Fibroblast of the conjunctiva (primary cell): Measurements from ENCODE around the gene TTYH3.
A peak's percentile ranks its signal among the peaks of the same experiment; 100 is the strongest.

Source experiments
- DNase-seq: peaks from one replicate; pipeline ENCODE4 v3.0.0-alpha.2; 2010; ENCODE audit warnings: low read depth

TTYH3 gene

DNA sequence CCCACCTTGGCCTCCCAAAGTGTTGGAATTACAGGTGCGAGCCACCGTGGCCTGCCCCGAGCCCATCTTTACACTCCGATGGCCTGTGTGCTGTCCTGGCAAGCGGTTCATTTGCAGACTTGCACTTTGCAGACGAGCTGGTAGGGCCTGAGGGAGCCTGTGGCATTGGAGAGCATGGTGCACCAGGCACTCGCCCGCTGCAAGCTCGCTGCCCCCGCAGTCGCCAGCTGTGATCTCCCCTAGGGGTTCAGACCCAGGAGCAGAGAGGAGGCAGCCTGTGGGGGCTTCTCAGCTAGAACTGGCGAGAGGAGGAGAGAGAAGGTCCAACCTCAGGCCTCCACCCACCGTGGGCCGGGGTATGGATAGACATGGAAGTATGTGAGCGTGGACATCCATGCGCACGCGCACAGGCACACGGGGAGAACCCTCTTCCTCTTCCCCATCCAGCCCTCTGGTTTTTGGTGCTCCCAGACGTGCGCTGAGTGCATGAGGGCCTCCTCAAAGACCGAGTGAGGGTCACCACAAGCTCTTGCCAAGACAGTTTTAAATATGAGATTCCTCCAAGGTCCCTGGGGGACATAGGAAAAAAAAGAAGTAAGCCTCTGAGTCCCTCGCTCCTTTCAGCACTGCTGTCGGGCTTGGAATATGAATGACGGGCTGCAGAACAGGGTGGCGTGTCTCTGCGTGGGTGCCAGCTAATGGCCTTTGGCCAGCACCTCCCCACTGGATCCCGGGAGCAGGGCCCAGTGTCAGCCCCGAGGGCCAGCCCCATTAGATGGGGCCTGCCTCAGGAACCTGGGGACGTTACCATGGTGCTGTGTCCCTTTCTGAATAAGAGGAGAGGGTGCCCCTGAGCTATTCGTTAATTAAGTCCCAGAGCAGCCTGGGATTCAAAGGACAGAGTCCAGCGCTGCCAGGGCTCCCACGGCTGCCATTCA is 15.1 kb upstream of the TTYH3 start:
- DNase-seq: no peak

DNA sequence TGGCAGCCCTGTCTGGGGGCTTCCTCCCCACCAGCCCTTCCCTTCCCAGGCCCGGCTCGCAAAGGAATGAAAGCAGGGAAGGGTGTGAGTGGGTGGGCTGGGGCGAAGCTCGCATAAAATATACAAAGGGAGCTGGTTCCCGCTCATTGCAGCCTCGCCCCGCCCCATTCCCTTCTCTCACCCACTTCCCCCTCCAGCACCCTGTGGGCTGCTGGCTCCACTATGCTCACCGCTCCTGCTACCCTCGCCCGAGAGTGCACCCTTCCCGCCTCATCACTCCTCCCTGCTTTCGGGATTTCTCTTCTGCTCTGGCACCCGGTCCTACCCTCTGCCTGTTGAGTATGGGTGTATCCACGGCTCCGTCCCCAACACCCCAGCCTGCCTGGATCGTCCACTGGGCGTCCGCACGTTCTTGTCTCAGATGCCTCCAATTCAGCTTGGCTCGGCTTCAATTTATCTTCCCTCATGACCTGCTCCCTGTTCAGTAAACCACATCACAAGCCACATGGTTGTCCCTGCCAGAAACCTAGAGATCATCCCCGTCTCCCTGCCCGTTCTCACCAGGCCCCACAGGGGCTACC is 14.4 kb upstream of the TTYH3 start:
- no peak for DNase-seq

- no peak for DNase-seq
Measured at GRCh38 chr7:2619116-2619515, 12.7 kb upstream of the TTYH3 start.

DNA sequence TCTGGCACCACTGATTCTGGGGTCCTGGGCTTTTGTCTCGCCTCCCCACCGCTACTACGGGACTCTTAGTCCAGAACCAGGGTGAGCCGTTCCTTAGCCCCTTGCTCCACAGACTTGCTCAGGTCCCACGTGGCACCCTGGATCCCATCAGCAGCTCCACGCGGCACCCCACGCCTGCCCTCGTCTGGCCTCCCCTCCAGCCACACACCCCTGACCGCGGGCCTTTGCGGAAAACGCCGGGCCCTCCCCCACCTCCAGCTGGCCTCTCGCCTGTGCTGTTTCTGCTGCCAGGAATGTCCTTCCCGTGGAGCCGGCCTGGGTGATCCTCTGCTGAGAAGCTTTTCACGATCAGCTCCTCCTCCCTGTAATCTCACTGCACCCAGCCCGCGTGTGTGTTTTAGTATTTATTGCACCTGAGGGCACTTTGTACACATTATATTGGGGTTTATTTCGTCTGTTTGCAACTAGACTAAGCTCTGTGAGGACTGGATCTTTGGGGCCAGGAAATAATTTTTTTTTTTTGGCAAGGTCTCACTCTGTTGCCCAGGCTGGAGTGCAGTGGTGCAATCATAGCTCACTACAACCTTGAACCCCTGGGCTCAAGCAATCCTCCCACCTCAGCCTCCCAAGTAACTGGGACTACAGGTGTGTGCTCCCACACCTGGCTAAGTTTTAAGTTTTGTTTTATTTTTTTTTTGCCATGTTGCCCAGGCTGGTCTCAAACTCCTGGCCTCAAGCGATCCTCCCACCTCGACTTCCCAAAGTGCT is 10.5 kb upstream of the TTYH3 start:
- no peak for DNase-seq

- DNase-seq: no peak
Measured at GRCh38 chr7:2621948-2622640, 9.7 kb upstream of the TTYH3 start.

DNA sequence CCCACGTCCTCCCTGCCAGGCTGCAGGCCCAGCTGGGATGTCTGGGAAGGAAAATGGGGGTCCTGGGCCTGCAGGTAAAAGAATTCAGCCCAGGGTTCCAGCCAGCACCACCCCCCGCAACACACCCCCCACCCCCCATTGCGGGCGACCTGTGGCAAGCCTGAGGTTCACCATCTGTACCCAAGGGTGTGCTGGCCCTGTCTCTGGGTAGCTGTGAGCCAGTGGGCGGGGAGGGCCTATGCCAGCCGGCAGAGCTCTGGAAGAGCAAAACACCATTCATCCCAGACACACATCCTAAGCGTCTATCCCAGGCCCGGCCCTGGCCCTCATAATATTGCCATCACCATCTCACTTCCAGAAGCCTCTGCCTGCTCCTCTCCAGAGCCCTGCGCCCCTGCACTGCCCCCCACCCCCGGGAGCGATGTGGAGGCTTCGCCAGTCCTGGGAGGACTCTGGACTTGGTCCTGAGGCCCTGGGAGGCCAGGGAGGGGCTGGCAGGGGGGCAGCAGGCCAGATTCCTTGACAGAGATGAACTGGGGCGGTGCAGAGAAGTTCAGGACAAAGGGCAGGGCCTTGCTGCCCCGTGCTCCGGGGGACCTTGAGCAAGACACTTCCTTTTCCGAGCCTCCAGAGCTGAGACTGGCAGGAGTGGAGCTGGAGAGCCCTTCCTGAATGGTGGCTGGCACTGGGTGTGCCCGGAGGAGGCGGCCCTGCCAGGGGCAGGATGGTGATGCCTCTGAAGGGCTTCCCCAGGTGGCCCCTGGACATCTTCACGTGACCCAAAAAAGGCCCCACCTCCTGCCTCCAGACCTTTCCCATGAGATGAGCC is 8.7 kb upstream of the TTYH3 start:
- DNase-seq: no peak

DNA sequence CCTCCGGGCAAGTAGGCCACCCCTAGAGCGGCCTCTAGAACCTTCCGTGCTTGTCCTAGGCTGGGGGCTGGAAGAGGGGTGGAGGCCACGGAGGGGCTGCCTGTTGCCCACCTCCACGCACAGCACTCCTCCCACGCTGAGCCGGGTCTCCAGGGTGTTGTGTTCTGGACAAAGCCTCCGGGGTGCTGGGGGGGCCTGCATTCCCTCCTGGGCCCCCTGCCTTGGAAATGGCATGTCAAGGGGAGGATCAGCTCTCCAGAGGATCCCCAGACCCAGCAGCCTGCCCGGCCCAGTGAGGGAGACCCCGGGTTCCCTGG is 8.1 kb upstream of the TTYH3 start:
- DNase-seq: no peak

DNA sequence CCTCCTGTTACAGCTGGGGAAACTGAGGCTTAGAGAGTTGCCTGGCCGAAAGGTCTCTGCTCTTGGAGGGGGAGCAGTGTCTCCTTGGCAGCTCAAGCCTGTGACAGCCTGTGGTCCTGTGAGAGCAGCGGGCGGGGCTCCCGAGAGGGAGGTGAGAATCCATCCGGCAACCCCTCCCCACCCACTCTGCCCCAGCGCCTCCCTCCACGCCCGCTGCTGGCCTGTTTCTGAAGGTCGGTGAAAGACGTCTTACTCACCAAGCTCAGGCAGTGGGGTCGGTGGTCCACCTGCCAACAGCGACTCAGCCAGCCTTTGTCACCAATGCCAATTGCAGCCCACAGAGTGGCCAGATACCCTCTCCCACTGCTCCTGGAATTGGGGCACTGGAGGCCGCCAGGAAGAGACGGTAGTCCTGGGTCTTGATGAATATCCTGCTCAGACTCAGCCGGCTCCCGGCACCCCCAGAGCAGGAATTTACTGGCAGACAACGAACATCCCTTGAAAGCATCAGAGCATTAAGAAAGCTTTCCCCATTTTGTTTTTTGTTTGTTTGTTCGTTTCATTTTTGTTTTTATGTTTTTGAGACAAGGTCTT is 7.4 kb upstream of the TTYH3 start:
- DNase-seq: no peak

DNA sequence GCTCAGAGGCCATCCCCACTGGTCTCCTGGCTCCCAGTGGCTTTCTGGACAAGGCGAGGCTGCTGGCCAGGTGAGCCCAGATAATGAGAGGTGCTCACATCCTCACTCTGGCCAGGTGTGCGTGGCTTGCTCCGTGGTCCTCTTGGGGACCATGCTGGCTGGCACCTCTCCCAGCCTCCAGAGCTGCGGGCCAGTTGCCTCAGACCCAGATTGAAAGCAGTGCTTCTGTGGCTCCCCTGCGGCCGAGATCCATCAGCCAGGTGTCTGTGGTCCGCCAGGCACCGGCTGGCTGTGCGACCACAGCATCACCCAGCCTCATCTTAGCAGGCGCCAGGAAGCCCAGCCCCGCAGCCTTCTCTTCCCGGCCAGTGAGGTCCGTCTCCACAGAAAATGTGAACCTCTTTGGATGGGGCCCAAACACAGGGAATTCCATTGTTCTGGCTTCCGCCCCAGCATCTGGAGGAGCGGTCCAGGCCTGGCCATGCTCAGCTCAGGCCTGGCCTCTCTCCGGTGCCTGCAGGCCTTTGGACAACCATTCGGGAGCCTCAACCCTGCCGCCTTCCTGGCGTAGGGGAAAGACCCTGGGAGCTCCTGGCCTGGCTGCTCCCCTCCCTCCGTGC is 5.2 kb upstream of the TTYH3 start:
- peak; percentile 40 for DNase-seq

- DNase-seq: no peak
Measured at GRCh38 chr7:2627258-2628129, 4.3 kb upstream of the TTYH3 start.

DNA sequence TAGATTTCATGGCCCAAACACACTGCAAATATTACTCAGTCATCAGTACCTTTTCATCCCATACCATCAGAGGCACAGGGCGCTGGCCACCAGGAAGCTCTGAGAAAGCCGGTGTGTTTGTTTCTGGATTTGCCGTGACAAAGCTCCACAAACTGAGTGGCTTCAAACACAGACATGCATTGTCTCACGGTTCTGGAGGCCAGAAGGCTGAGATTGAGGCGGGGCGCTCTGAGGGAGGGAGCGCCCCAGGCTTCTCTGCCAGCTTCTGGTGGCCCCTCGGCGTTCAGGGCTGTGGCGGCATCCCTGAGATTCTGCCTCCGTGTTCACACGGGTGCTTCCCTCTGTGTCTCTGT is 3.7 kb upstream of the TTYH3 start:
- DNase-seq: no peak

GRCh38 chr7:2628891-2629290 is 2.9 kb upstream of the TTYH3 start:
- DNase-seq: no peak

- no peak for DNase-seq
Measured at GRCh38 chr7:2629746-2630681, 1.8 kb upstream of the TTYH3 start.

- DNase-seq: no peak
Measured at GRCh38 chr7:2632733-2633537, 1.1 kb downstream of the TTYH3 start.

GRCh38 chr7:2633538-2634266 is 1.9 kb downstream of the TTYH3 start:
- peak; percentile 75 for DNase-seq

DNA sequence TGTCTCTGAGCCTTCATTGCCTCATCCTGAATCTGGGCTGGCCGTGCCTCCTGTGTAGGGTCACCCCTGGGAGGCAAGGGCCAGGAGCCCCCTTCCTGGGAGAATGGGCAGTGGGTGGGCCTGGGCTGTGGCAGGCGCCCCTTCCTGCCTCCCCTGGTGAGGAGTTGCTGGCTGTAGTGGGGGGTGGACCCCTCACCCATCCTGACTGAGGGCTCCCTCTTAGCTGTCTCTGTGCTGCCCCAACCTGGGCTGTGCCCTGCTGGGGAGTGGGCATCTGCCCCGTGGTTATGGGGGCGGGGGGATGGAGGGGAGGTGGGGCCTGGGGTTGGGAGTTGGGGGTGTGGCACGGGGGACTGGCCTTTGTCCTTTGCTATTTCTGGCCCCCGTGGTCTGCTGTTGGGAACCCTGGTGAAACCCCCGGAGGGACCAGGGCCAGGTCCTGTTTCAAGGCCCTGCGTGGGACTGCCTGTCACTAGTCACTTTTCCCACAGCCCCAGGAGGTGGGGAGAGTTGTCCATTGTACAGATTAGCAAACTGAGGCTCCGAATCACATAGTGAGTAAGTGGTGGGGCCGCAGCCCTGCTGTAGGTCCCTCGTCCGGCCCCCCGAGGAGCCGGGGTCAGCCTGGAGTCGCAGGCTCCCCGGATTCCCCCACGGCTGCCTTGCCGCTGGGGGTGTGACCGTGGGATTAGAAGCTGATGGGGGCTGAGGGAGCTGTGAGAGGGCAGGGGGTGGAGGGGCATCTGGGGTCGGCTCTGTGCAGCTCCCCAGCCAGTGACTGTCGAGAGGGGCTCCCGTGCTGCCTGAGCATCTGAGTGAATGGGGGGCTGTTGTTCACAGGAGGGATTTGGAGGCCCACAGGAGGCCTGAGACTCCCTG is 2.7 kb downstream of the TTYH3 start:
- DNase-seq: no peak
